GM10266 (cell line): ENCODE measurements around the gene PPP1R13B.

ENCODE experiments used
- DNase-seq: peaks from one replicate; pipeline ENCODE4 v3.0.0; 2012; ENCODE audit errors: extremely low spot score
- TF ChIP-seq, protein P1 (sequence below): IDR thresholded peaks from 2 replicates; pipeline ENCODE4 v1.5.1; 2012; ENCODE audit warnings: mild to moderate bottlenecking, low read depth; ENCODE audit not compliant: control insufficient read depth, insufficient read depth; ENCODE audit errors: missing control alignments

The PPP1R13B gene

DNA sequence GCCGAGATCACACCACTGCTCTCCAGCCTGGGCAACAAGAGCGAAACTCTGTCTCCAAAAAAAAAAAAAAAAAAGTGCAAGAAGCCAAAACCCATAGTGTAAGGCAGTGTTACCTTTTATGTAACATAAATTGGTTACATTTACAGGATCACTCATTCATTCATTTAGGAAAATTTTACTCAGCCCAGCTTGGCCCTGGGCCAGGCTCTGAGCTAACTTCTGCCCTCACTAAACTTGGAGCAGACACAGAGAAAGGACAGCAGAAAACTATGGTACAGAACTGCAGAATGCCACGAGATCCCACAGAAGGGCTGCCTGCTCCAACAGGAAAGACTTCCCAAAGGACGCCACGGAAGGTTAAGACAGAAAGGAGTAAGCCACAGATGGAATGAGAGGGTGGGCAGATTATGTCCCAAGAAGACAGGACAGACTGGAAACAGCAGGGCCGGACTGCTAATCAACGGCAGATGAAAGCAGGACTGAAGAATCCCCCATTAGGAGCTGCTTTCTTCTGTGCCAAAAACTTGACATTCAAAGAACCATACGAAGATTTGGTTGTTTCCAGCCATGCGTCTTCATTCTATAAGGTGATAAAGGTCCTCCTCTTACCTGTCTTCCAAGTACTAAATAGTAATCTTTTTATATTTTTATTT, 18.9 kb downstream of the PPP1R13B start:
- DNase-seq = no peak
- TF ChIP-seq, protein P1, sequence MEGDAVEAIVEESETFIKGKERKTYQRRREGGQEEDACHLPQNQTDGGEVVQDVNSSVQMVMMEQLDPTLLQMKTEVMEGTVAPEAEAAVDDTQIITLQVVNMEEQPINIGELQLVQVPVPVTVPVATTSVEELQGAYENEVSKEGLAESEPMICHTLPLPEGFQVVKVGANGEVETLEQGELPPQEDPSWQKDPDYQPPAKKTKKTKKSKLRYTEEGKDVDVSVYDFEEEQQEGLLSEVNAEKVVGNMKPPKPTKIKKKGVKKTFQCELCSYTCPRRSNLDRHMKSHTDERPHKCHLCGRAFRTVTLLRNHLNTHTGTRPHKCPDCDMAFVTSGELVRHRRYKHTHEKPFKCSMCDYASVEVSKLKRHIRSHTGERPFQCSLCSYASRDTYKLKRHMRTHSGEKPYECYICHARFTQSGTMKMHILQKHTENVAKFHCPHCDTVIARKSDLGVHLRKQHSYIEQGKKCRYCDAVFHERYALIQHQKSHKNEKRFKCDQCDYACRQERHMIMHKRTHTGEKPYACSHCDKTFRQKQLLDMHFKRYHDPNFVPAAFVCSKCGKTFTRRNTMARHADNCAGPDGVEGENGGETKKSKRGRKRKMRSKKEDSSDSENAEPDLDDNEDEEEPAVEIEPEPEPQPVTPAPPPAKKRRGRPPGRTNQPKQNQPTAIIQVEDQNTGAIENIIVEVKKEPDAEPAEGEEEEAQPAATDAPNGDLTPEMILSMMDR = no peak

GRCh38 chr14:103825101-103825500, 22.3 kb downstream of the PPP1R13B start:
- no peak for DNase-seq
- TF ChIP-seq, protein P1 = no peak

DNA sequence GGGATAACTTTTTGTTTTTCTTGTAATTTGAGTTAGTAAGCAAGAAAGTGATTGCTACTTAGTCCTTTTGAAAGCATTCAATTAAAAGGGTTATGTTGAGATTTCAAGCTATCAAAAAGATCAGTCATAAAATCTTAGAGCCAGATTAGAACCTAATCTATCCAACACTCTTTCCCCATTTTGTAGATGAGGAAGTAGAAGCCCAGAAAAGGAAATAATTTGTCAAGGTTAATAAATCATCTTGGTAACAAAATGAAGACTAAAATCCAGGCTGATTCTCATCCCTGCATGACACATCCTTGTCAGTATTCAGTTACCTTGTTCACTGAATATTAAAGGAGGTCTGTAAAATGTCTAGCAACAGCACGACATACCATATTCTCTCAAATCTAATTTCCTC, 26.5 kb downstream of the PPP1R13B start:
- TF ChIP-seq, protein P1 = no peak
- no peak for DNase-seq

DNA sequence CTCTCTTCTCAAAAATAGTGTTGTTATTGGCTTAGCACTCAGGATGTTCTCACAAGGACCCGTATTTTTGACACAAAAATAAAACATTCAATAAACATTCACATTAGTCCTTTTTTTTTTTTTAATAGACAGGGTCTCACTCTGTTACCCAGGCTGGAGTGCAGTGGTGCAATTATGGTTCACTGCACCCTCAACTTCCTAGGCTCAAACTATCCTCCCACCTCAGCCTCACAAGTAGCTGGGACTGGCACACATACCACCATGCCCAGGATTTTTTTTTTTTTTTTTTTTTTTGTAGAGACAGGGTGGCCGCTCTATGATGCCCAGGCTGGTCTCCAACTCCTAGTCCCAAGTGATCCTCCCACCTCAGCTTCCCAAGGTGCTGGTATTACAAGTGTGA, 27.0 kb downstream of the PPP1R13B start:
- DNase-seq = no peak
- TF ChIP-seq, protein P1 = no peak

GRCh38 chr14:103819503-103820307, 27.7 kb downstream of the PPP1R13B start:
- DNase-seq = peak; percentile 26
- TF ChIP-seq, protein P1 = no peak

DNA sequence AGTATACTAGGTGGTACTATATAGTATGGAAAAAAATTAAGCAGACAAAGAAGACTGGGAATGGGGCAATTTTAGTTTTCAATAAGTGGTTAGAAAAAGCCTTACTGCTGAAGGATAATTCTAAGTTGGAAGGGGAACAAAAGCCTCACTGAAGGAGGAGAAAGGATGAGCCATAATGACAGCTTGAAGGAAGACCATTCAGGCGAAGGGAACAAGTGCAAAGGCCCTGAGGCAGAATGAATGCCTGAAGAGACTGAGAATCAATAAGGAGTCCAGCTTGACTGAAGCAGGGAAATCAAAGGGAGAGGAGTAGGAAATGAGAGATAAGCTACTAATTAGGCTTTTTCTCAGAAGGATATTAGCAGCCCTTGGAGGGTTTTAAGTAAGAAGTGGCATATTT, 28.5 kb downstream of the PPP1R13B start:
- DNase-seq = no peak
- TF ChIP-seq, protein P1 = no peak

GRCh38 chr14:103818422-103818821, 29.0 kb downstream of the PPP1R13B start:
- DNase-seq = no peak
- TF ChIP-seq, protein P1 = no peak
